ENCODE measurements around the gene TEX51.

DNA sequence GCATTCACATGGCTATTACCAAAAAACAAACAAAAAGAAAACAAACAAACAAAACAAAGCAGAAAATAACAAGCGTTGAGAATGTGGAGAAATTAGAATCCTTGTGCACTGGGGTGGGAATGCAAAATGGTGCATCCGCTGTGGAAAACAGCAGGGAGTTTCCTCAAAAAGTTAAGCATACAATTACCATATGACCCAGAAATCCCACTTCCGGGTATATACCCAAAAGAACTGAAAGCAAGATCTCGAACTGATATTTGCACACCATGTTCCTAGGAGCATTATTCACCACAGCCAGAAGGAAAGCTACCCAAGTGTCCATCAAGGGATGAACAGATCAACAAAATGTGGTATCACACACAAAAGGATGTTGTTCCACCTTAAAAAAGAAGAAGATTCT, 17.9 kb upstream of the TEX51 start:
- TF ChIP-seq, protein P1, sequence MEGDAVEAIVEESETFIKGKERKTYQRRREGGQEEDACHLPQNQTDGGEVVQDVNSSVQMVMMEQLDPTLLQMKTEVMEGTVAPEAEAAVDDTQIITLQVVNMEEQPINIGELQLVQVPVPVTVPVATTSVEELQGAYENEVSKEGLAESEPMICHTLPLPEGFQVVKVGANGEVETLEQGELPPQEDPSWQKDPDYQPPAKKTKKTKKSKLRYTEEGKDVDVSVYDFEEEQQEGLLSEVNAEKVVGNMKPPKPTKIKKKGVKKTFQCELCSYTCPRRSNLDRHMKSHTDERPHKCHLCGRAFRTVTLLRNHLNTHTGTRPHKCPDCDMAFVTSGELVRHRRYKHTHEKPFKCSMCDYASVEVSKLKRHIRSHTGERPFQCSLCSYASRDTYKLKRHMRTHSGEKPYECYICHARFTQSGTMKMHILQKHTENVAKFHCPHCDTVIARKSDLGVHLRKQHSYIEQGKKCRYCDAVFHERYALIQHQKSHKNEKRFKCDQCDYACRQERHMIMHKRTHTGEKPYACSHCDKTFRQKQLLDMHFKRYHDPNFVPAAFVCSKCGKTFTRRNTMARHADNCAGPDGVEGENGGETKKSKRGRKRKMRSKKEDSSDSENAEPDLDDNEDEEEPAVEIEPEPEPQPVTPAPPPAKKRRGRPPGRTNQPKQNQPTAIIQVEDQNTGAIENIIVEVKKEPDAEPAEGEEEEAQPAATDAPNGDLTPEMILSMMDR (IDR thresholded peaks at IDR 0.05; ENCODE audit: low read depth, low read length), result no peak
- no peak for TF ChIP-seq EZH2phosphoT487 (IDR thresholded peaks at IDR 0.05; ENCODE audit: low read depth)

Measured in OCI-LY3 (cell line).